DLD1 (cell line): ENCODE measurements around the gene DUSP9.
"Not testable (repeated sequence)": the region's sequence is repeated elsewhere in the genome, so short reads cannot be mapped to it uniquely, and the experiment has no call there.

ENCODE experiments used
- in situ Hi-C: cut with HindIII; loops from 2 replicates; pipeline ENCODE4 v1.10.0; 2017; ENCODE audit warnings: low sequenced_read_pairs

DUSP9 gene

DNA sequence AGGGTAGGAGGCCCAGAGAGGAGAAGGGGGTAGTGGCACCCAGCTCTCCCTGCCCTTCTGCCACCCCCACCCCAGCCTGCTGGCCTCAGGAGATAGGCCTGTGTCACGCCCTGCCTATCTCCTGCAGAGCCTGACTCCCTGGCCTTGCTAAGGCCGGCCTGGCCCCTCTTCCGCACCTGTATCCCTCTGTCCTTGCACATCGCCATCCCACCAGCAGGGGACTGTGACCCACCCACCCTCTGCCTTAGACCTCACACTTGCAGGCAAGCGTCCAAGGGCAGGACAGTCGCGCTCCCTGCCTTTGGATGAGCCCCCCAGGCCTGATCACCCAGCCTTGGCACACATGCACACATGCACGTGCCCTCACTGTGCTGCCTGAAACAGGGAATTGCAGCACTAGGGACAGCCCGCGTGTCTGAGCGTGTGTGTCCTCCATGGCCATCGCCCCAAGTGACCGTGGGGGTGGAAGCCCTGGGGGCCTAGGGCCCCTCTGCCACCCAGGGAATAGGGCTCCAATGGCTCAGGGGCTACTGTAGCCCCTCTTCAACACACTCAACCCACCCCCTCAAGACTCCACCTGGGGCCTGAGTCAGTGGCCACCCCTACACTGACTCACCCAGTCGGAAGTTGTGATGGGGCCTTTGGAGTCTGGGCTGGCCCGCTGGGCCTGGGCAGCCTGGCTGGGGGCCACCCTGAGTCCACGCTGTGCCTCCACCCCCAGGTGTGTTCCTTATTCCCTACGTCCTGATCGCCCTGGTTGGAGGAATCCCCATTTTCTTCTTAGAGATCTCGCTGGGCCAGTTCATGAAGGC lies 42.9 kb downstream of the DUSP9 start:
- in situ Hi-C loops, result no loop called here

DNA sequence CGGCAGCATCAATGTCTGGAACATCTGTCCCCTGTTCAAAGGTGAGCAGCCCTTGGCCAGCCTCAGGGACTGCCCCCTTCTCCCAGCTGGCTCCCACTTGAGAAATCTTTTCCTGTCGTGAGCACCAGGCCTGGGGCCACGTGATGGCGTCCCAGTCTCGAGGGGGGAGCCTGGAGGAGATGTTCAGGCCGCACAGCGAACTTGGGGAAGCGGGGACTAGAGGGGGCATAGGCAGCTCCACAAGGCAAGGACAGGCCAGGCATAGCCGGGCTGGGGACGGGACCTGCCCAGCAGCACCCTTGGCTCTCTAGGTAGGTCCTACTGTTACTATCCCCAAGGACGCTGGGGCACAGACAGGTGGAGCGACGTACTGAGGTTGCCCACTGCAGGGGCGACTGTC lies 43.5 kb downstream of the DUSP9 start:
- in situ Hi-C loops, result no loop called here

DNA sequence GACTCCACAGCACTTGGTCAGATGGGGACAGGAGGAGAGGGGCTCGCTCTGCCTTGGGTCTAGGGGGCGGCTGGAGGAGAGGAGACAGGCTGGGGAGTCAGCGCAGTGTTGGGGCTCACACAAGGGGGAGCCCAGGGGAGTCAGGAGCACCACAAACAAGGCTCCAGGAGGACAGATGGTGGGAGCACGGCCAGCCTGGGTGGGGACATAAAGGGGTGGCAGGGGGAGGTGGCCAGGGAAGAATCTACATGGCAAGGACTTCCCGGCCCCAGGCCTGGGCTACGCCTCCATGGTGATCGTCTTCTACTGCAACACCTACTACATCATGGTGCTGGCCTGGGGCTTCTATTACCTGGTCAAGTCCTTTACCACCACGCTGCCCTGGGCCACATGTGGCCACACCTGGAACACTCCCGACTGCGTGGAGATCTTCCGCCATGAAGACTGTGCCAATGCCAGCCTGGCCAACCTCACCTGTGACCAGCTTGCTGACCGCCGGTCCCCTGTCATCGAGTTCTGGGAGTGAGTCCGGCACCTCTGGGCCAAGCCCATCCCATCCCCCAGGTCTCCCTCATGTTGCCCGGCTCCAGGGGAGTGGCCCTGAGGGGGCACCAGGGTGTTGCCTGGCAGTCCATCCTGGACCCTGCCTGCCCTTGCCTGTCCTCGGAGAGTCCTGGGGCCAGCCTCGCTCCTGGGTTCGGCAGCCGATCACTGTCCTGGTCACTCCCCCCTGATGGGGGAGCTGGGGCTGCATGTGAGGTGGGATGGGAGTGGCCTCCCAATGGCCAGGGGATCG lies 44.2 kb downstream of the DUSP9 start:
- in situ Hi-C loops, result not testable (repeated sequence)

GRCh38 chrX:153692003-153692402 lies 45.0 kb downstream of the DUSP9 start:
- in situ Hi-C loops, result no loop called here

- in situ Hi-C loops, result no loop called here
Measured at GRCh38 chrX:153692611-153693156, 45.7 kb downstream of the DUSP9 start.

DNA sequence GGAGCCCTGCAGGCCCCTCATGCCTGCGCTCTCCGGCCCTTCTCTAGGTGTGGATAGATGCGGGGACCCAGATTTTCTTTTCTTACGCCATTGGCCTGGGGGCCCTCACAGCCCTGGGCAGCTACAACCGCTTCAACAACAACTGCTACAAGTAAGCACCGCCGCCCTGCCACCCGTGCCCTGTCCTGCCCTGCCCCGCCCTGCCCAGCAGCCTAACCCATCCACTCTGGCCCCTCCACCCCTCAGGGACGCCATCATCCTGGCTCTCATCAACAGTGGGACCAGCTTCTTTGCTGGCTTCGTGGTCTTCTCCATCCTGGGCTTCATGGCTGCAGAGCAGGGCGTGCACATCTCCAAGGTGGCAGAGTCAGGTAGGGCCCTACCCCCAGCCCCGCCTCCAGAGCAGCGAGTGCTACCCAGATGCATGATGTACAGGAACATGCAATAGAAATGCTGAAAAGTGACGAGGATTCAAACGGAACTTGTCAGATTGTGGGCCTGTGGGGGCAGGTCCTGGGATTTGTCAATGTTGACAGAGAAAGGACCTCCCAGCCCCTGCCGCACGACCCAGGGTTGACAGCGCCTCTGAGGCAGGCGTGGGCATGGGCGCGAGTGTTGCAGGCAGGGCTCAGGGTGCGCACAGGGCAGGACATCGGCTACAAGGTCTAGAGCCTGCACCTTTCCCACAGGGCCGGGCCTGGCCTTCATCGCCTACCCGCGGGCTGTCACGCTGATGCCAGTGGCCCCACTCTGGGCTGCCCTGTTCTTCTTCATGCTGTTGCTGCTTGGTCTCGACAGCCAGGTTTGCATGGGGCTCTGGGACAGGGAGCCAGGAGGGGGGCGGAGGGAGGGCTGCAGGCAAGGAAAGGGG lies 46.4 kb downstream of the DUSP9 start:
- in situ Hi-C loops, result no loop called here

GRCh38 chrX:153694256-153694655 lies 47.3 kb downstream of the DUSP9 start:
- in situ Hi-C loops, result not testable (repeated sequence)

DNA sequence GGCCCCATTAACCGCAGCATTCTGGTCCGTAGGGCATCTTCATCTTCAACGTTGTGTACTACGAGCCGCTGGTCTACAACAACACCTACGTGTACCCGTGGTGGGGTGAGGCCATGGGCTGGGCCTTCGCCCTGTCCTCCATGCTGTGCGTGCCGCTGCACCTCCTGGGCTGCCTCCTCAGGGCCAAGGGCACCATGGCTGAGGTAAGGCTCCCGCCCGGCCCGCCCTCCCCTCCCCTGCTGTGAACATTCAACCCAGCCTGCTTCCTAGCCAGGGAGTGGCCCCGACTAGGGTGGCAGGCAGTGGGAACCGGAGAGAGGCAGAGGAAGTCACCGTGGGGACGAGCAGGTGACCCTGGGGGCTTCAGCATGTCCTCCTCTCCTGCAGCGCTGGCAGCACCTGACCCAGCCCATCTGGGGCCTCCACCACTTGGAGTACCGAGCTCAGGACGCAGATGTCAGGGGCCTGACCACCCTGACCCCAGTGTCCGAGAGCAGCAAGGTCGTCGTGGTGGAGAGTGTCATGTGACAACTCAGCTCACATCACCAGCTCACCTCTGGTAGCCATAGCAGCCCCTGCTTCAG lies 47.8 kb downstream of the DUSP9 start:
- in situ Hi-C loops, result no loop called here

DNA sequence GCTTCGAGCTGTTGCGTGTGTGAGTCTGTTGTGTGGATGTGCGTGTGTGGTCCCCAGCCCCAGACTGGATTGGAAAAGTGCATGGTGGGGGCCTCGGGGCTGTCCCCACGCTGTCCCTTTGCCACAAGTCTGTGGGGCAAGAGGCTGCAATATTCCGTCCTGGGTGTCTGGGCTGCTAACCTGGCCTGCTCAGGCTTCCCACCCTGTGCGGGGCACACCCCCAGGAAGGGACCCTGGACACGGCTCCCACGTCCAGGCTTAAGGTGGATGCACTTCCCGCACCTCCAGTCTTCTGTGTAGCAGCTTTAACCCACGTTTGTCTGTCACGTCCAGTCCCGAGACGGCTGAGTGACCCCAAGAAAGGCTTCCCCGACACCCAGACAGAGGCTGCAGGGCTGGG lies 49.1 kb downstream of the DUSP9 start:
- in situ Hi-C loops, result no loop called here

- in situ Hi-C loops, result not testable (repeated sequence)
Measured at GRCh38 chrX:153696538-153696937, 49.5 kb downstream of the DUSP9 start.

DNA sequence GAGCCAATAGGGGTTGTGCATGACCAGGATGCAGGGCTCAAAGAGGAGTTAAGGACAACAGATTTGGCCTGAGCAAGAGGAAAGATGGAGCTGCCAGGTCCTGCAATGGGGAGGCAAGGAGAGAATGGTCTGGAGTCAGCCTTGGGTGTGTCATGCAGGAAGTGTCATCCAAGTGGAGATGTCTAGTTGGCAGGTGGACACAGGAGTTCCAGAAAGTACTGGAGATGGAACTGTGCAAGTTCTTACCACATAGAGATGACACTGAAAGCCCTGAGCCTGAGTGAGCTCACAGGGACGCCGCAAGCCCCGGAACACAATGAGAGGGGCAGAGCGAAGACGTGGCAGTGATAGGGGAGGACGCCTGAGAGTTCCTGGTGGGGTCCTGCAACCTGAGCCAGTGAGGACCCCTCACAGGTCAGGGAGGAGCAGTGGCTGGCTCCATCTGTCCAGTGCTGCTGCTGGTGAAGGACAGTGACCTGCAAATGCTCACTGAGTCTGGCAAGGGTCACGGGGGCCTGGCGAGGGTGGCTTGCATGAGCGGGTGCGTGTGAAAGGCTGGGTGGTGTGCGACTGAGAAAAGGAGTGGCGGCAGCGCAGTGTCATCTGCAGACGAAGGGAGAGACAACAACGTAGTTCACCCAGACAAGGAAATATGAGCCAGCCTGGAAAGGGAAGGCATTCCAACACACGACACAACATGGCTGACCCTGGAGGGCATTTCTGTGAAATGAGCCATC lies 50.2 kb downstream of the DUSP9 start:
- in situ Hi-C loops, result not testable (repeated sequence)

DNA sequence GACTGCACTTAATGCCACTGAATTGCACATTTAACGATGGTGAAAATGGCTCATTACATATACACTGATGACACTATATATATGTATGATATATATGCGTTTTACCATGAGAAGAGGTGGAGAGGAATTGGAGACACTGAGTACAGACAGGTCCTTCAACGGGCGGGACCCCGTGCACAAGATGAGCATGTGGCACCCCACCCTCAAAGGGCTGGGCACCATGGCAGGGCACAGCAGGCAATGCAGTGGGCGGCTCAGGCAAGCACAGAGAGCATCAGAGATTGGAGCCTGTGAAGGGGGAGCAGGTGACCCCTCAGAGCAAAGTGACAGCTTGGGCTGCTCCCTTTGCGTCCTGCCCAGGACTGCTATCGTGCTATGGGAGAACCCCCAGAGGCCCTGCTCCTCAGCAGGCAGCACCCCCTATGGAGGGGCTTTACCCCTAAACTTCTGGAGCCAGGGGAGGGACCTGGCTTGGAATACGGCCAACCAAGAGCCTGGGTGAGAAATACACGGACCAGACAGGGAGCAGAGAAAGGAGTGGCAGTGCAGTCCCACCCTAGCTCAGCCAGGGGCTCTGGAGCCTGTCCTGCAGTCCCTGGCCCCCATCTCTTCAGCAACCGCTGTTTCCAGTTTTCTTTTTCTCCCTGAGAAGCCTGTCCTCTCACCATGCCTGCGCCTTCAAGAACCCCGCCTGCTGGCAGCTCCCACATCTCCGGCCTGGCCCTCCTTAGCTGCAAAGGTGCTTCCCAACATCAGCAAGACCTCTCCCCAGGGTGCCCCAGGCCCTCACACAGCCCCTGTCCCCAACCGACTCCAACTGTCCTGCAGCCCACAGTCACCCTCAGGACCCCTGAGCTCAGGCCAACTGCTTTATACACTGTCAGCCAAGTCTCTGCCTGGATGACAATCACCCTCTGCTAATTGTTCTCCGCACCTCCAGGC lies 51.2 kb downstream of the DUSP9 start:
- in situ Hi-C loops, result no loop called here

DNA sequence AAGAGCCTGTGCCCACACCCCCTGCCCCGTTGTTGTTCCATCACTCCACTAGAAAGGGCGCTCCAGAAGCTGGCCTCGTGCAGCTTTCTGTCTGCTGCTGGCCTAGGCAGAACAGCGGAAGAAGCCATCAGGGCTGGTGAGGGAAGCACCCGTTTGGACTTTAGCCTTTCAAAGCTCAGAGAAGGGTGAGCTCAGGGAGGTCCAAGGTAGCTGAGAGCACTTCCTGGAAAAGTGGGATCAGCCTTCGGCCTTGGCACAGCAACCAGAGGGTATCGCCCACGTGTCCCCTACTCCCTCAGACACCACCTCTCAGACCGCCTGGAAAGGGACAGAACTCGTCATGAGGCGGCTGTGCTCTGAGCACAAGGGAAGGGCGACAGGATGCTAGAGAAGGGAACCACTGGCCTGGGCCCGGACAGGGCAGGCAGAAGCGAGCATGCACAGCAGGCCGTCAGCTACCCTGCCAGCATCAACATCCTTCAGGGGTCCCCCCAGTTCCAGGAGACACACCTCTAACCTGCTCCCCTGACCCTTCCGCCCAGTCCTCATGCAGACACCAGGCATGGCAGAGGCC lies 52.3 kb downstream of the DUSP9 start:
- in situ Hi-C loops, result not testable (repeated sequence)

DNA sequence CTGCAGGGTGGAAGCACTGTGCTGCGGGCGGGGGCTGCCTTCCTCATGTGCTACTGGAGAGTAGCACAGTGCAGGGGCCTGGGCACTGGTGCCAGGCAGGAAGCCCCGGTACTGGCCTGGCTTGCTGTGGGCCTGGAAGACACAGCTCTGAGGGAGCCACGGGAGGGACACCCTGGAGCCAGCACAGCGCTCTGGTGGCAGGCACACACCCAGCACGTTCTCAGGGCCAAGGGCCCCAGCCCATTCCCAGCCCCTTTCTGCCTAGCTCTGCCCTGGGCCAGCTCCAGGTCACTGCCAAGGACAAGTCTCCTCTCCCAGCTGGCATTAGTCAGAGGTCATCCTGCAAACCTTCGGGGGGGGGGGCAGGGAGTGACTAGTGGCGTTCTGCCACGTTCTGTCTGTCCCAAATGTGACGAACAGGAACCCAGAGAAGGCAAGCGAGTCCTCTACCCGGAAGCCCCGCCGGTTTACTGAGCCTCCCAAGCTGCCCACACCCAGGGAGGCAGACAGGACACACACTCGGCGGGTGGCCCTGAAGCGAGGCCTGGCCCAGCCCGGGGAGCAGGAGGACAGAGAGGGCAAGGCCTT lies 52.9 kb downstream of the DUSP9 start:
- in situ Hi-C loops, result not testable (repeated sequence)

GRCh38 chrX:153700376-153700945 lies 53.5 kb downstream of the DUSP9 start:
- in situ Hi-C loops, result no loop called here
